Bronchial epithelial cell (primary cell): ENCODE measurements around the gene CTNNA2. TPM values are rescaled to one million over a fixed set of nuclear protein-coding genes. Genes with fewer than 3 reads are reported as not detected.
A peak's percentile ranks its signal among the peaks of the same experiment; 100 is the strongest.

Source experiments
- DNase-seq: peaks from one replicate; pipeline ENCODE4 v3.0.0-alpha.2; 2010; ENCODE audit warnings: low read depth
- FAIRE-seq: peaks from 2 replicates; lab custom pipeline; 2011; peaks lifted over from hg19 to GRCh38; lab: Jason Lieb, UNC
- H3K27me3 ChIP-seq: 2 replicates; pipeline ENCODE4 v1.5.1; 2011; ENCODE audit warnings: low read length; ENCODE audit not compliant: control insufficient read depth, insufficient read depth
- H3K36me3 ChIP-seq: 2 replicates; pipeline ENCODE4 v1.5.1; 2011; ENCODE audit warnings: low read length; ENCODE audit not compliant: control insufficient read depth, insufficient read depth
- H3K4me3 ChIP-seq: 2 replicates; pipeline ENCODE4 v1.5.1; 2011; ENCODE audit warnings: mild to moderate bottlenecking, low read depth, low read length, control low read depth
- CTCF ChIP-seq: IDR thresholded peaks from 2 replicates; pipeline ENCODE4 v1.5.1; 2011; ENCODE audit warnings: mild to moderate bottlenecking, moderate library complexity, low read length, control low read depth, inconsistent platforms; ENCODE audit not compliant: insufficient read depth, severe bottlenecking
- total RNA-seq: library from RNA; depleted of rRNA; stranded (reverse); fragments of >200 nt; gene quantifications from 2 replicates; pipeline ENCODE4 v1.2.1, GENCODE V29; 2014

The CTNNA2 gene
- total RNA-seq, 1 donor from 2014 or later, result not detected

- no peak for FAIRE-seq
- no peak for TF ChIP-seq CTCF
Observed at GRCh38 chr2:80549901-80550300, 1037.0 kb downstream of the CTNNA2 start.

GRCh38 chr2:80560326-80560725 lies 1047.5 kb downstream of the CTNNA2 start:
- DNase-seq (peak; percentile 79), FAIRE-seq (no peak)
- Histone ChIP-seq H3K27me3 (no peaks in the 10 kb centered on the region), H3K36me3 (no peaks in the 10 kb centered on the region), H3K4me3 (no peak overlapping the region)
- no peak for TF ChIP-seq CTCF

More at GRCh38 chr2:80549901-80550300, 1037.0 kb downstream of the CTNNA2 start:
- Histone ChIP-seq H3K4me3 (no peak overlapping the region), H3K36me3 (no peaks in the 10 kb centered on the region), H3K27me3 (no peaks in the 10 kb centered on the region)
- DNase-seq, result peak; percentile 50

- no peaks in the 10 kb centered on the region for H3K36me3 ChIP-seq
- FAIRE-seq (no peak), DNase-seq (no peak)
- no peaks in the 10 kb centered on the region for H3K27me3 ChIP-seq
- no peak for TF ChIP-seq CTCF
- H3K4me3 ChIP-seq, result no peak overlapping the region
Observed at GRCh38 chr2:80568011-80568410, 1055.2 kb downstream of the CTNNA2 start.

- DNase-seq (no peak), FAIRE-seq (no peak)
- H3K27me3 ChIP-seq, result no peaks in the 10 kb centered on the region
- H3K36me3 ChIP-seq, result no peaks in the 10 kb centered on the region
- TF ChIP-seq CTCF, result no peak
- H3K4me3 ChIP-seq, result no peak overlapping the region
Observed at GRCh38 chr2:80573167-80573566, 1060.3 kb downstream of the CTNNA2 start.

GRCh38 chr2:80573950-80574349 lies 1061.1 kb downstream of the CTNNA2 start:
- DNase-seq, result no peak
- no peak for FAIRE-seq
- no peak for TF ChIP-seq CTCF
- H3K4me3 ChIP-seq, result no peak overlapping the region
- H3K27me3 ChIP-seq, result no peaks in the 10 kb centered on the region
- H3K36me3 ChIP-seq, result no peaks in the 10 kb centered on the region

GRCh38 chr2:80579756-80580155 lies 1066.9 kb downstream of the CTNNA2 start:
- Histone ChIP-seq H3K27me3 (no peaks in the 10 kb centered on the region), H3K36me3 (no peaks in the 10 kb centered on the region), H3K4me3 (no peak overlapping the region)
- FAIRE-seq, result no peak
- DNase-seq, result no peak
- no peak for TF ChIP-seq CTCF
